ENCODE results near the gene GABRR2.
A peak's percentile ranks its signal among the peaks of the same experiment; 100 is the strongest.
"Not testable (repeated sequence)": the region's sequence is repeated elsewhere in the genome, so short reads cannot be mapped to it uniquely, and the experiment has no call there.

GABRR2 gene

DNA sequence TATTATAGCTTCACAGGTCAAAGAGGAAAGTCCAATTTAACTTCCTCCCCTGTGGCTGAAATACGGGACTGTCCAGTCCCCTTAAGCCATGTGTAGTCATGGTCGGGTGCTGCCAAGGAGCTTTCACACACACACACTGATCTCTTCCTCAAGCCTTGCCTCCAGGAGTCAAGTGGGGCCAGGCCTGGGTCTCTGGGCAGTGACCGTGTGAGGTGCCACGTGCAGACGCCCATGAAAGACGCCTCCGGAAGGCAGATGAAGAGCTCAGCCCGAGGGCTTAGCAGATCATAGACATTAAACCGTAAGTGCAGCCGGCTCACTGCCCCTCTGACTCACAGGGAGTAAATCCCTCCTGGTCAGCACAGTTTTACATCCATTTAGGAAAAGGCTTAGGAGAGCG lies 4.2 kb downstream of the GABRR2 start:
- DNase-seq (ENCODE audit: low read depth): no peak
- H3K4me3 ChIP-seq (ENCODE audit: low read depth, low read length): no peak overlapping the region
- TF ChIP-seq, protein P1, sequence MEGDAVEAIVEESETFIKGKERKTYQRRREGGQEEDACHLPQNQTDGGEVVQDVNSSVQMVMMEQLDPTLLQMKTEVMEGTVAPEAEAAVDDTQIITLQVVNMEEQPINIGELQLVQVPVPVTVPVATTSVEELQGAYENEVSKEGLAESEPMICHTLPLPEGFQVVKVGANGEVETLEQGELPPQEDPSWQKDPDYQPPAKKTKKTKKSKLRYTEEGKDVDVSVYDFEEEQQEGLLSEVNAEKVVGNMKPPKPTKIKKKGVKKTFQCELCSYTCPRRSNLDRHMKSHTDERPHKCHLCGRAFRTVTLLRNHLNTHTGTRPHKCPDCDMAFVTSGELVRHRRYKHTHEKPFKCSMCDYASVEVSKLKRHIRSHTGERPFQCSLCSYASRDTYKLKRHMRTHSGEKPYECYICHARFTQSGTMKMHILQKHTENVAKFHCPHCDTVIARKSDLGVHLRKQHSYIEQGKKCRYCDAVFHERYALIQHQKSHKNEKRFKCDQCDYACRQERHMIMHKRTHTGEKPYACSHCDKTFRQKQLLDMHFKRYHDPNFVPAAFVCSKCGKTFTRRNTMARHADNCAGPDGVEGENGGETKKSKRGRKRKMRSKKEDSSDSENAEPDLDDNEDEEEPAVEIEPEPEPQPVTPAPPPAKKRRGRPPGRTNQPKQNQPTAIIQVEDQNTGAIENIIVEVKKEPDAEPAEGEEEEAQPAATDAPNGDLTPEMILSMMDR (IDR thresholded peaks at IDR 0.05; ENCODE audit: low read depth, low read length, missing control alignments): no peak
- in situ Hi-C loops (cut with HindIII; ENCODE audit: low sequenced_read_pairs): no loop called here

- no peak for DNase-seq (ENCODE audit: low read depth)
- in situ Hi-C loops (cut with HindIII; ENCODE audit: low sequenced_read_pairs): no loop called here
- H3K4me3 ChIP-seq (ENCODE audit: low read depth, low read length): no peak overlapping the region
- TF ChIP-seq, protein P1 (IDR thresholded peaks at IDR 0.05; ENCODE audit: low read depth, low read length, missing control alignments): no peak
Measured at GRCh38 chr6:89308525-89309395, 6.3 kb downstream of the GABRR2 start.

- H3K4me3 ChIP-seq (ENCODE audit: low read depth, low read length); DNase-seq (ENCODE audit: low read depth); in situ Hi-C loops (cut with HindIII; ENCODE audit: low sequenced_read_pairs): not testable (repeated sequence)
Measured at GRCh38 chr6:89304517-89304916, 10.6 kb downstream of the GABRR2 start.

DNA sequence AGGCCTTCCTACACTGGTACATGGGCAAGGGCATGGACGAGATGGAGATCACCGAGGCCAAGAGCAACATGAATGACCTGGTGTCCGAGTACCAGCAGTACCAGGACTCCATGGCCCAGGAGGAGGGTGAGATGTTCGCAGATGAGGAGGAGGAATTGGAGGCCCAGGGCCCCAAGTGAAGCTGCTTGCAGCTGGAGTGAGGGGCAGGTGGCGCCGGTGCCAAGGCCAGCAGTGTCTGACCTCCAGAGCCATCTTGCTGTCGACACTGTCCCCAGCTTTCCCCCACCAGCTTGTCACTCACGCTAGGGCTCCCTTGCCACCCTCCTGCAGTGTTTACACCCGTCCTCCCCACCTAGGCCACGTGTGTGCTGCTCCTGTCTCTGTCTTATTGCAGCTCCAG lies 12.2 kb downstream of the GABRR2 start:
- DNase-seq (ENCODE audit: low read depth): no peak

GRCh38 chr6:89302195-89302770 lies 12.8 kb downstream of the GABRR2 start:
- no peak overlapping the region for H3K4me3 ChIP-seq (ENCODE audit: low read depth, low read length)
- in situ Hi-C loops (cut with HindIII; ENCODE audit: low sequenced_read_pairs): no loop called here
- no peak for DNase-seq (ENCODE audit: low read depth)
- TF ChIP-seq, protein P1 (IDR thresholded peaks at IDR 0.05; ENCODE audit: low read depth, low read length, missing control alignments): no peak

More for the DNA sequence above, 12.2 kb downstream of the GABRR2 start:
- no peak overlapping the region for H3K4me3 ChIP-seq (ENCODE audit: low read depth, low read length)
- TF ChIP-seq, protein P1 (IDR thresholded peaks at IDR 0.05; ENCODE audit: low read depth, low read length, missing control alignments): no peak
- in situ Hi-C loops (cut with HindIII; ENCODE audit: low sequenced_read_pairs): no loop called here

DNA sequence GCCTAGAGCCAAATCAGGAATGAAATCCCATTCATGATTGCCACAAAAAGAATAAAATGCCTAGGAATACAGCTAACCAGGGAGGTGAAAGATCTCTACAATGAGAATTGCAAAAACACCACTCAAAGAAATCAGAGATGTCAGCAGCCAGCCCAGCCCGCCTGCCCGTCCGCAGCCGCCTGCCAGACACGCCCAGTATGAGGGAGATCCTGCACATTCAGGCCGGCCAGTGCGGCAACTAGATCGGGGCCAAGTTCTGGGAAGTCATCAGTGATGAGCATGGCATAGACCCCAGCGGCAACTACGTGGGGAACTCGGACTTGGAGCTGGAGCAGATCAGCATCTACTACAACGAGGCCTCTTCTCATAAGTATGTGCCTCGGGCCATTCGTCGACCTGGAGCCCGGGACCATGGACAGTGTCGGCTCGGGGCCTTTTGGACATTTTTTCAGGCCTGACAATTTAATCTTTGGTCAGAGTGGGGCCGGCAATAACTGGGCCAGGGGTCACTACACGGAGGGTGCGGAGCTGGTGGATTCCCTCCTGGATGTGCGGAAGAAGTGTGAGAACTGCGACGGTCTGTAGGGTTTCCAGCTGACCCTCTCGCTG lies 13.4 kb downstream of the GABRR2 start:
- no peak overlapping the region for H3K4me3 ChIP-seq (ENCODE audit: low read depth, low read length)
- TF ChIP-seq, protein P1 (IDR thresholded peaks at IDR 0.05; ENCODE audit: low read depth, low read length, missing control alignments): no peak
- in situ Hi-C loops (cut with HindIII; ENCODE audit: low sequenced_read_pairs): no loop called here
- DNase-seq (ENCODE audit: low read depth): no peak

DNA sequence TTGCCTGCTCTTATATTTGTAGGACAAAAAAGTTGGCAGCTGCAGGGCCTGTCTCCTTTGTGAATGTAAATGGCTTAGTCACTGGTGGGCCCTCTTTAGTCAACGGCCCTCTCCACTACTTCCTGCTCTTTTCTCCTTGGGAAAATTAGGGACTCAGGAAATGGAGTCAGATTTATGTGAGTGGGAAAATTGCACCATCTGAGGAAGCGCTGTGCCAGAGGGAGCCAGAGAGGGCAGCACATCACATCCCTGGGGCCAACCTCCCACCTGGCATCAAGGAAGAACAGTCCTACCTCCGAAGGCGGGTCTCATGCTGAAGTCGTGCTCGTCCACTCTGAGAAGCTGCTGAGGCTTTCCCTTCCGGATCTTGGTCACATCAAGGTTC lies 15.6 kb downstream of the GABRR2 start:
- no peak overlapping the region for H3K4me3 ChIP-seq (ENCODE audit: low read depth, low read length)
- TF ChIP-seq, protein P1 (IDR thresholded peaks at IDR 0.05; ENCODE audit: low read depth, low read length, missing control alignments): peak; percentile 17
- DNase-seq (ENCODE audit: low read depth): no peak
- in situ Hi-C loops (cut with HindIII; ENCODE audit: low sequenced_read_pairs): no loop called here
